Hematopoietic multipotent progenitor cell treated with erythropoietin and hydrocortisone succinate and interleukin-3 and kit ligand, for 17 days (in vitro differentiated cells): ENCODE measurements around the gene SIK2.
"Not testable (repeated sequence)": the region's sequence is repeated elsewhere in the genome, so short reads cannot be mapped to it uniquely, and the experiment has no call there.

Source experiments
- DNase-seq: peaks from one replicate; pipeline ENCODE4 v3.0.0-alpha.2; 2015; ENCODE audit warnings: low spot score

SIK2 gene

DNA sequence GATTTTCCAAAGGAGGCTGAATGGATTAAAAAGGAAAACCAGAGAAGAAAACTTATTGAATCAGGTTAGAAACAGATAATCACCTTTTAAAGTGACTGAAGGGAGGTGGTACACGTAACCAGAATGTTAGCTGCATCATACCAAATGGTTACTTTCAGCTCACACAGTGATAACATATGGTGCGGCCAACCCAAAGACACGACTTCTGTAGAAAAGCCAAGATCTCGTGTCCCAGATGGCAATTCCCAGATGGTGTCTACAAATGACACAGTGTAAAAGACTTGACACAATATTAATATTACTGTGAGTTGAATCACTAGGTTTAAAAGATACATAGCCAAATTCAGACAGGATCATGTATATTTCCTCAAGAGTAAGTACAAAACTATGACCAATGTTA, 158.8 kb downstream of the SIK2 start:
- no peak for DNase-seq

DNA sequence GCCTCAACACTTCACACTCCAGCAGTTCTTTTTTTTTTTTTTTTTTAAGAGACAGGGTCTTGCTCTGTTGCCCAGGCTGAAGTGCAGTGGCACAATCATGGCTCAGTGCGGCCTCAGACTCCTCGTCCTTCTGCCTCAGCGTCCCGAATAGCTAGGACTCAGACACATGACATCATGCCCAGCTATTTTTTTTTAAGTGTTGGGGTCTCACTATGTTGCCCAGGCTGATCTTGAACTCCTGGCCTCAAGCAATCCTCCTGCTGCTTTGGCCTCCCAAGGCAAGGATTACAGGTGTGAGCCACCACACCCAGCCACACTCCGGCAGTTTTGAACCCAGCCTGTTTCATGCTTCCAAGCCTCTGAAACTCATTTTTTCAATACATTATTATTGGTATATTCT, 160.3 kb downstream of the SIK2 start:
- DNase-seq, result no peak

DNA sequence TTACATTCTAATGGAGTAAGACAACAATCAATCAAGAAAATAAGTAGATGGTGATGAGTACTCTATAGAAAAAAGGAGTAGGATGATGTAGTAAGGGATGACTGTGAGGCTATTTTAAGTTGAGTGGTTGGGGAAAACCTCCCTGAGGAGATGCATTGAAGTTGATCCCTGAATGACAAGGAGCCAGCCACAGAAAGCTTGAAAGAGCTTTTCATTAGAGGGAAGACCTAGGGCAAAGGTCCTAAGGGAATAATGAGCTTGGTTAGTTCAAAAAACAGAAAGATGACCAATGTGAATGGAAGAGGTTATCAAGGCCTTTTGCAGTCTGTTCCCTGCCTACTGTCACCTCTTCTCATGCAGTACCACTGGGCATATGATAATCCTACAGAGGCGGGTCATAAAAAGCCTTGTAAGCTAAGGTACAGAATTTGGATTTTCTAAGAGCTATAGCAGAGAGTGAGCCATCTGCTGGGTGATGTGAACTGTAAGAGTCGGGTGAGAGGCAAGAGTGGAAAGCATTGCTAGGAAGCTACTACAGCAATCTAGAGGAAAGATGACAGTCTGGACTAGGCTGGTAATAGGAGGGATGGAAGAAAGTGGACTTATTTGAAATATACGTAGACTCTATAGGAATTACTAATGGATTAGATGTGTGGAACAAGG, 160.9 kb downstream of the SIK2 start:
- DNase-seq, result no peak

GRCh38 chr11:111764621-111765020, 162.4 kb downstream of the SIK2 start:
- DNase-seq, result peak; percentile 15

GRCh38 chr11:111765320-111765983, 163.2 kb downstream of the SIK2 start:
- peak; percentile 33 for DNase-seq

GRCh38 chr11:111765984-111766833, 164.0 kb downstream of the SIK2 start, which contains the start of gene PPP2R1B:
Gene PPP2R1B (minus strand): TSS chr11:111766389. CDS start chr11:111766361, 28 bp downstream.
- peak; percentile 82 for DNase-seq

DNA sequence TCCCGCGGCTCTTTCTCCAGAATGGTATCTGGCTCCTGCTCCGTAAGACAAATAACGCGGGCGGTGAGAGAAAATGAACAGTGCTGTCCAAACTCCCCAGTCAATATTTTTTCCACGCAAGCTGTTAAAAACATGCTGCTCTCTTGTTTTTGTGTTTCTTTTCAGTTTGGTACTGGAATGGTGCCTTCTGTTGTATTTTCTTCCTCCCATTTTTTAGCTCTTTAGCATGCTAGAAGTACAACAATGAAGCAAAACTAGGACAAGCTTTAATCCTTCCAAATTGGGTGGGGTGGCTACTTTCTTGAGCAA, 164.5 kb downstream of the SIK2 start:
- DNase-seq, result no peak

DNA sequence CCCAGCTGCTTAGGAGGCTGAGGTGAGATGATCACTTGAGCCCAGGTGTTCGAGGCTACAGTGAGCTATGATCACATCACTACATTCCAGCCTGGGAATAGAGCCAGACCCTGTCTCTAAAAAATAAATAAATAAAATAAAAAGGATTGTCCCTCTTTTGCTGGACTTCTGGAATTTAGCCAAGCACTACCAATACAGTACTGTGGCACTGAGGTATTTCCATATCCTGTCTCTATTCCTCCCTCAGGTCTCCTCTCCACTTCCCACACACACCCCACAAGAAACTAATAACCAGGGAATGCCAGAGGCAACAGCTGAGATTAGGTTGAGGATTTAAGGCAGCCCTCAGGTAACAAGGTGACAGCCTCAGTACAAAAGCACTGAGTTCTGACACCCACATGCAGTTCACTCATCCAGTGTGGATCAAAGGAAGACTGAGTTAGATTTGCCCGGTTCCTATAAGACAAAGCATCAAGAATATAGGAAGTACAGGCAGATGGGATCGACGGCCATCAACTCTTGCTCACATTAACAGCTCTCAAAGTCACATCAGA, 168.4 kb downstream of the SIK2 start:
- DNase-seq, result no peak

GRCh38 chr11:111771205-111771604, 169.0 kb downstream of the SIK2 start:
- DNase-seq, result not testable (repeated sequence)

- no peak for DNase-seq
Observed at GRCh38 chr11:111772535-111772934, 170.3 kb downstream of the SIK2 start.

- DNase-seq, result no peak
Observed at GRCh38 chr11:111774955-111775710, 172.9 kb downstream of the SIK2 start.

- no peak for DNase-seq
Observed at GRCh38 chr11:111776398-111777093, 174.3 kb downstream of the SIK2 start.

DNA sequence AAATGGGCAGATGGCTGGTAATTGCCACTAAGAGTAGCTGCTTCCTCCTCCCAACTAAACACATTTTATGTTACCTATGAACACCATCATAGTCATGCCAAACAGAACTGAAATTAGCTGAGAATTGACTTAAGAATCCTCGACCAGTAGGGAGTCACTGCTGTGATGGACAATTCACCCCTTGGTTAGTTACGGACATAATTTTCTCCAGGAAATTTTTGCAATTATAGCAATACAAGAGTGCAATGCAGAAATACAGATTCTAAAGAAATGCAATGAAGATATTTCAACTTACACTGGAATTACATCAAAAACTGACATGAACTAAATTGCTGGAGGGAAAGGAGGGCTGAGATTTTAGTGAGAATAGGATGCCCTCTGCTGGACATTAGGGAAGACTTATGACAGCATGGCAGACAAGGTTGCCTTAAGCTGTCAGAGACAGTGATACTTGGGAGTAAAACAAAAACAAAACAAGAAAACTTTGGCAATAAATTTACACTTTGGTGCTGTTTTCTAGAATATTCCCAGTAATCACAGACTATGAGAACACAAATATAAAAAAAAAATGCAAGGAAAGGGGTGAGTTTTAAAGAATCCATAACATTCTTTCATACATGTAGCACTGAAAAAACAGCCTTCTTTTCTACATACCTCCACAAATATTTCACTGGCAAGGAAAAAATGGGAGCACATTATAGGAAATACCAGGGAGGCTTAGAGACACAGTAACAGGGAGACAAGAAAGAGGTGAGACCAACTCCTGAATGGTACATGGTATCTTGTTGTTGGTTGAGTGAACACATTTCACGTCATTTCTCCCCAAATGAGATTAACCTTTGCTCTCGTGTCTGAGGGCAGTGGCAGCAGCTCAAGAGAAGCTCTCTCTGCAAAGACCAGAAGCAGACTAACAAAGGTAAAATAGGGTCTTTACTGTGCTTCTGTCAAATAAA, 175.1 kb downstream of the SIK2 start:
- DNase-seq, result peak; percentile 83

DNA sequence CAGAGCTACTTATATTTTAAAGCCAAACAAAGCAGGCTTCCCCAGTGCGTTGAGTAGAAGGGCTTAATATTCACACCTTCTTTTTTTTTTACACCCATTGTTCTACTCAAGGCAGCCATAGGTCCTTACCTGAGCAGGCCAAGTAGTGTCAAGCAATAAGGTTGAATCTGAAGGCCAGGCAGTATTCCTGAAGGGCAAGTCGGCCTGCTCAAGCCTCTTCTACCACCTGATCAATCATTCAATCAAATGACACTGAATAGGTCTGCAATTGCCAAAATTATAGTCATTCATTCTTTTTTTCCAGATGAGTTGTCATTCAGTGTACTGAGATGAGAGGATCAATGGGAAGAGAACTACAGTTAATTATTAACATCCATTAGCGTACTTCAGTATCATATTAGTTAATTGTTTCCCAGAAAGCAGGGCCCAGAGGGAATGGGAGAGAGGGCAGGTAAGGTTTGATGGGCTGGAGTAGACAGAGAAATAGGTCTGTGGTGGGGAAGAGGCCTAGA, 175.9 kb downstream of the SIK2 start:
- DNase-seq, result no peak

DNA sequence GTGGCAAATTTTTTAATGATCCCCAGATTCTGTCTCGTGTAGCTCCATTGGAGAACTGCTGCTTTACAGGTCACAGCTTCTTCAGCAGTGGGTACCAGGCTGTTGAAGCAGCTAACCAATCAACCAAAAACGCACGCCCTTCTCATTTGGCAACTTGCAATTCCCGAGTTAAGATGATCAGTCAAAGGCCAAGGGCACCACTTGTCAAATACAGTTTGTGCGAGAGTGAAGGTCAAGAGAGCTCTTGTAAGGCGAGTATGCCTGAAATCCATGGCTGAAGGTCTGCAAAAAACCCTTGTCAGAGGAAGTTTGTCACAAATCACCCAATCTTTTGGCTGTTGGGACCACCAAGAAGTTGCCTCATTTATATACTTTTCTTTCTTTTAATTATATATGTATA, 176.9 kb downstream of the SIK2 start:
- no peak for DNase-seq
